Measurements from ENCODE around the gene IMPG2.

Gene IMPG2

DNA sequence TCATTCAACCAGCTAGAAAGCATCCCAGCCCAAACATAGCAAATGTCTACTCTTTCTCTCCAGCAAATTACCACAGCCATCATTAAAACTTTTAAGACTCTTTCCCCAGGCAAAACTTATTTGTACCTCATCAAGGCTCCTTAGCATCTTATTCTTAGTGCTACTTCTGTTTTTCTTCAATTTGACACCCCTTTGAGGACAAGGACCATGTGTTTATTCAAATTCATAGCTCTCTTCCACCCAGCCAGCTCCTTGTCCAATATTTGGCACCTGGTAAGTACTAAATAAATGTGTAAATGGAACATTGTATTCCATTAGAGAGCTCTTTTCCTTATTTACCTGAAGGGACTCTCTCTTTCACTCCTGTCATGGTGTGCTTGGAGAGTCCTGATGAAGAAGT lies 89.8 kb downstream of the IMPG2 start:
- no peak for DNase-seq

DNA sequence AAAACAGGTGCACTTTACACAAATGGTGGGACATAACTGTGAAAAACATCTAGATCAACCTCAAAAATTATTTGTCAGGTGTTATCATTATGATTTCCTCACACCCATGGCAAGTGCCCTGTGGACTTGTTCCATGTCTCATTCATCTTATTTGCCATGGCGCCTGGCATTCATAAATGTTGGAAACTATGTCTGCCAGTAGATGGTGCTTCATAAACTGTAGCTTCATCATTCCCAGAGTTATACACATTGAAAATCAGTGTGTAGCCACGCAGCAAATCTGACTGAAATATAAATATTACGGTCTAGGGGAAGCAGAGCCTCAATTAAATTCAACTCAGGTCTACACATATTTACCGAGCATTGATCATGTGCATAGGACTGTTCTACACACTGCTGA lies 90.7 kb downstream of the IMPG2 start:
- DNase-seq, result no peak

DNA sequence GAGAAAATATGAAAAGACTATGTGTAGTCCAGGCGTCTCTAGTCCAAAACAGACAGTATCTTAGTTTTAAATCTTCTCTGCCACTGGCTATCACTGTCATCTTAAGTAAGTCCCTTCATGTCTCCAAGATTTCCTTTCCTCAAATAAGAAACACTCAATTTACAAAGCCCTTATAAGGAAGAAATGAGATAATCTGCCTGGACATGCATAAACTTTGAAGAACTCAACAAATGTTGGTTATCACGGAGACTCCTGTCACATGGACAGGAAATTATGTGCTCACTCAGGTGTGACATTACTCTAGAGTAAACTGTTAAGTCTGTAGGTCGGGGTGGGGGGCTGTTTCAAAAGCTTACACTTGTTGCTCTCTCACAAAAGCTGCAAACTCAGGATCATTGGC lies 91.9 kb downstream of the IMPG2 start:
- no peak for DNase-seq

DNA sequence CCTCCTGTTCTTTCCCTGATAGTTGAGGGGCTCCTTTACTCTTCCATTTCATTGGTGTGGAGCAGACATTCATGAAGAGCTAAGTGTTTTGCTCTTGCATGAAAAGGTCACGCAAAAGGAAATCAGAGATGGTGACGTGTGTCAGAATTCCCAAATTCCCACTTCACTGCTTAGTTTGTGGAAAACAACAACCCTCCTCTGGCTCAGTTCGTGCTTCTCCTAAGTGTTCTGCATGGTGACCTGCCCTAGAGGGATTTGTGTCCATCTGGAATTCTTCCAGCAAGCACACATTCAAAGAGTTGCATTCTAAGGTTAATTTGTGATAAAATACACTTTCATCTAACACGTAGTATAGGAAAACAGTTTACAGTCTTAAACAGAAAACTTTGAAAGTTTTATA lies 95.6 kb downstream of the IMPG2 start:
- no peak for DNase-seq

DNA sequence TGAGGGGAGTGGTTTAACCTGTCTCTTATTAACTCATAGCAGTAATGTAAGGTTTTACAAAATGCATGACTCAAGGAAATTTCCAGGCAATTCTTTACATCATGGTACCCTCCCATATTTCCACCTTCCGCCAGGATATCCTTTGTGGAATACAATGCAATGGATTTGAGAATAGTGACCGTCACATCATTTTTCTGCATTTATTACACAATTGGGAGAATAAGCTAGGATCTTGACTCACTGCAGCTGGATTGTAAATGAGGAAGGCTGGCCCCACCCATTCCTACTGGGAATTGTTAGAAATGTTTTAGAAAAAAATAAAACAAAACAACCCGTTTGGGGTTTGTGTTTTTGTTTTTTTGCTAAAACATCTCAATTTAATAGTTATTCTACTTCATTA lies 97.4 kb downstream of the IMPG2 start:
- no peak for DNase-seq

DNA sequence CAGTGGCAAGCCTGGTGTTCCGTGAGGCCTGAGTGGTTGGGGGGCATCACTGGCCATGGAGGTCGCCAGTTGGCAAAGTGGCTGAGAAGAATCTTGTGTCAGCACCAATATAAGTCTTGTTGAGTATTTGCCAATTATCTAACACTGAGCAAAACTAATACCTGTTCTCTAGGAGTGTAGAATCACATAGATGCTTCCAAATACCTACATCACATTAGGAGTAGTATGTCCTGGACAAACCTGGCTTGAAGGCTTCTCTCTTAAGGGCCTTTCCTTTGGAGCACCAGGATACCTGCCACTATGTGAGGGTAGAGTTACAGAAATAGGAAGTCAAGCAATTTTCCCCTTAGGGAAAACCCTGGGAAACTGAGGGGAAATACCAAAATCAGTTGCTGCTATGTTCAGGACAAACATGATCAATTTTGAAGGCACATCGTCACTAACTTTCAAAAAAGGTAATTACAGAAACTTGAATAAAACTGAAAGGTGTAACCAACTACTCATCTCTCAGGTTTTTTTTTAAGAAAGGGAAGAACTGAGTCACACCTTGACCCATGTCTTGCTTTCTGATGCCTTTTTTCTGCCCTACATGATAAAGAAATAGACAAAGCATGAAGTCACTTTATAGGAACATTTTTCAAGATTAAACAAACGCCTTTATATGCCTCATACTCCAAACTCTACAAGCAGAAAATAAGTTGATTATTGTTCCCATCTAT lies 100.4 kb downstream of the IMPG2 start:
- DNase-seq, result no peak

DNA sequence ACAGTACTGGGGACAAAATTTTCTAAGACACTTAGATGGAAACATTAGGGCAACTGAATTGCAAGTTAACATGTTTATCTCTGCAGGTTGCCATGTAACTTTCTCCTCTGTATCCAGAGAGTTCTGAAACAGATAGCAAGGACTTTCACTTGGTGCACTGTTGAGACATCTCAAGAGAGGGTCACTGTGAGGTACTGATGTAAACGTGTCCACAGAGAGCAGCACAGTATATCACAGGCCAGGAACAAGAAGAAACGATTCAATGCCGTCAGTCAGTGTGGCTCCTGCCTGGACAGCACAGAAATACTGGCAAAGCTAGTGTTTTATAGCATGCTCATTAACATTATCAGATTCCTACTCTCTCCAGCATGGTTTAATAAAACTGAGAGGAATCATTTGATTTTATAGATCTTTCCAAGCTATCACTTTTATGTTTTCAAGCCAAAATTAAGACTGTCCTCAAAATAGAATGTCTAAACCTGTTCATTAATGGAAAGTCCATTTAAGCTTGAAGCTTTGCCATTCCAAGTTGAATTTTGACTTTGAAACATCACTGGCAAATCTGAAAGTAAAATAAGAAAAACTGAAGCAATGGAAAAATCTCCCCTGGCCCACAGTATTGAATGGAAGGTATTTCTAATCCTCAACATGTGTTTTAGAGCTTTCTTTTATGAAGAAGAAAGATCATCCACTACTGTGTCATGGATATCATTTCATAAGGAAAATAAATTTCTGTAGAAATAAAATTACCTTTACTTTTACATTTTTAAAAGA lies 102.7 kb downstream of the IMPG2 start:
- DNase-seq, result no peak

DNA sequence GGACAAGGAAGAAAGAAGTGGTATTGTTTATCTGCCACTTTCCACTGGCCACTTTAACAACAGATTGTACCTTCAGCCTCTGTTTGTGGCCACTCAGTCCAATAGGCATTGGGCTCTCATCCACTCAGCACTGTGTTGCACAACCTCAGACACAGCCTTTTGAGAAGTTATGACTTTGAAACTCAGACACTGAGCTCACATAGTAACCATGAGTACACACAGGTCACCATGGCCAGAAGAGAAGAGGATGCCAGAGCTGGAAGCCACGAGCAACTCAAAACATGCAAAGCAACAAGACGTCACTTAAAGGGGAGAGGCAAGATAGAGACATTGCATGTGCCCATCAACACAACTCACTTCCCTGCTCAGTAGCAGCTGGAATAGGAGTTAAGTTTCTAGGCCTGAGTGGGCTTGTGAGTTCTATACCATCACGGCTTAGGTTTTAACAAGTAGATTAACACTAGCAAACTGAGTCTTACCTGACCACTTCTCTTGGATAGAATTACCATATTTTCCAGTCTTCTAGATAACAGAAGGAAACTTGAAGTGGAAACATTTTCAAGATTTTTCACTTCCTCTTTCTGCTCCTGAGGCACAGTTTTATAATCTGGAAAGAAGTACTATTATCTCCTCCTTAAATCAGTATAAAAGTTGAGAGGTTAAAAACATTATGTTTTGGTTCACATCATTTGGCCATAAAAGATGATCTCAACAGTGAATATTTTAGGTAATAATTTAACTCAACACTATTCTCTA lies 103.5 kb downstream of the IMPG2 start:
- no peak for DNase-seq

DNA sequence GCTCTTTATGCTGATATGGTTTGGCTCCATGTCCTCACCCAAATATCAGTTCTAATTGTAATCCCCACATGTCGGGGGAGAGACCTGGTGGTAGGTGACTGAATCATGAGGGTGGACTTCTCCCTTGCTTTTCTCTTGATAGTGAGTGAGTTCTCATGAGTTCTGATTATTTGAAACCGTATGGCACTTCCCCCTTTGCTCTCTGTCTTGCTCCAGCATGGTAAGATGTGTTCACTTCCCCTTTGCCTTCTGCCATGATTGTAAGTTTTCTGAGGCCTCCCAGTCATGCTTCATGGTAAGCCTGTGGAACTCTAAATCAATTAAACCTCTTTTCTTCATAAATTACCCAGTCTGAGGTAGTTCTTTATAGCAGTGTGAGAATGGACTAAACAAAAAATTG lies 107.6 kb downstream of the IMPG2 start:
- no peak for DNase-seq

DNA sequence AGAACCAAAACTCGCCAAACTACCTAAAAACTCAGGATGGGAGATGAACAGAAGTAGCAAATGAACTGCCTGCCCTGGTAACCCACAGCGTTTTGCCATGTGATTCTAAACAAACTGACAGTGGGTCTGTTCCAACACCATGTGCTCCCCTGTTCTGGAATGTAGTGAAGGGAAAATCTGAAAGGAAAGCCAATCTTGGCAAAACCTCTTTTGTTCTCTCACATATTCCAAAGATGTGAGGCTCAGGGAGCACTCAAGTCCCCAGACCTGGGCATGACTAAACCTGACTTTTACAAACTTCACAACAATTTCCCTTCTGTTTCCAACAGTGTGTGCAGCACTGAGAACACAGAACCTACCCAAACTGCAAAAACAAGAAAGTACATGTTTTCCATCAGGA lies 116.1 kb downstream of the IMPG2 start:
- DNase-seq, result no peak

DNA sequence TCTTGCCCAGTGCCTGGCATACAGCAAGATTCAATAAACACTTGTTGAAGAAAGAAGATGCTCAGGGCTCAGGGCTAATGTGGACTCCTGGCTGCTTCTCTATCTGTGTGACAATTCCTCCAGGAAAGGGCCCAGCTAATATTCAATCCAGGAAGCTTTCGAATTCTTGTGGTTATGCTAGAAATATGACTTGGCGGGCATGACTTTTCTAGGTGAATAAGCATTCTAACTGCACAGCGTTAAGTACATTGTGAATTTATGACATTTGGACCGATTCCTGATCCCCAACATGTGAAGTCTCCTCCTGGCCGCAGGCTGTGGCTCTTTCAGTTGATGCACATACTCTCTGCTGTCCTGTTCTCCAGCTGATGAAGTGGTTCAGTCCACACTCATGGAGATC lies 117.0 kb downstream of the IMPG2 start:
- no peak for DNase-seq

DNA sequence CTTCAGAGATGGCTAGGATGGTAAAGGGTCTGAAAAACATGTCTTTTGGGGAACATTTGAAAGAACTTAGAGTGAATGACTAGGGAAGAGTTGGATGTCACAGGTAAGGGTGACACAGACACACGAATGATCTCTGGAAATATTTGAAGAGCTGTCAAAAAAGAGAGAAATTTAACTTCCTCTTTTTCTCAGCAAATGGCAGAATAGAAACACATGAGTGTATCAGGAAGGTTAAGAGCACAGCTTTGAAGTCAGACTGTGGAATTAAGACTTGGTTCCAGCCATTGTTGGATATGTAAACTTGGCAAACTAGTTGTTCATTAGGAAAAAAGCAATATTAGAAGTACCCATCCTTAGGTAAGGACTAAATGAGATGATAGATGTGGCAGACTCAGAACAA lies 117.7 kb downstream of the IMPG2 start:
- DNase-seq, result no peak

DNA sequence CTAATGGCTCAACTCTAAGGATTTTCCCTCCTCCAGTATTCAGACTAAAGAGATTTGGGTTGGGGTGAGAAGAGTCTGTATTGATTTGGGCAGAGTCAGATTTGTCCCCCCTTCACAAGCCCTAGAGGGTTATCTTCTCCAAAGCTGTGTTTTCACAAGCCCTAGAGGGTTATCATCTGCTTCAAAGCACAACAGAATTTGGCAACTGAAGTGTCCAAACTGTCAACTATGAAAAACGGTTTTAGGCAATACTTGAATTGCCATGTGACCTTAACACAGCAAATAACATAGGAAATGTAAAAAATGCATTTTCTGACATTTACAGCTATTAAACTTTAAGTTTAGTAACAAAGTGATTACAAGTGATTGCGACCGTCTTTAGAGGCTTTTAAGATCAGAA lies 119.9 kb downstream of the IMPG2 start:
- no peak for DNase-seq

DNA sequence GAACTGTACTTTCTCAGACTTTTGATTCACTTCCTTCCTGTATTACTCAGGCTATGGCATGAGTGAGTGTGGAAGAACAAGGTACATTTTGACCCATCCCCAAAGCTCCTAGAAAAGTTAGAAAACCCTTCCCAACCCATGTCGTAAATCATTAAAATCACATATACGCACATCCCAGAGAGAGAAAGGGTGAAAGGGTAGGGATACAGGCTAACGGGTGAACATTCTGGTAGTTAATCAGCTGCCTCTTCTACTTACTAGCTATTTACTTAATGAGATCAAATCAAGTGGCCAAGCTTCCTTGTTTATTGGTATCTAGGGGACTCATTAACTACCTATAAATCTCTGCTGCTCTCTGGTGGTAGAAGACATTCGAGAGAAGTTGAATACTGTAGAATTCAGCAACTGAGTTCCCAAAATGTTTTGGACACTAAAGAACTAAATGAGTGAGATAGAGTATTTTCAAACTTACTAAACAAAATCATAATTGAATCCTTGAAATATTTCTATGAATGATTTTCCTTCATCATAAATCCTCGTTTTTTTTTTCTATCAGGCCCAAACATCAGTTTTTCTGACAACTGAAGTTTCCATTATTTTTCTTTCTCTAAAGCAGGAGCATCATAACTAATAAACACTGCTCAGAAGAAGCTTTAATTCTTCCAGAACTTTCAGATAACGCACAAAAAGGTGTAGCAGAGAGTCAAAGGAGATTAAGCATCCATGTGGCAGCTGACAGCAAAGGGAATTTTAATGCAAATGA lies 124.2 kb downstream of the IMPG2 start:
- no peak for DNase-seq

DNA sequence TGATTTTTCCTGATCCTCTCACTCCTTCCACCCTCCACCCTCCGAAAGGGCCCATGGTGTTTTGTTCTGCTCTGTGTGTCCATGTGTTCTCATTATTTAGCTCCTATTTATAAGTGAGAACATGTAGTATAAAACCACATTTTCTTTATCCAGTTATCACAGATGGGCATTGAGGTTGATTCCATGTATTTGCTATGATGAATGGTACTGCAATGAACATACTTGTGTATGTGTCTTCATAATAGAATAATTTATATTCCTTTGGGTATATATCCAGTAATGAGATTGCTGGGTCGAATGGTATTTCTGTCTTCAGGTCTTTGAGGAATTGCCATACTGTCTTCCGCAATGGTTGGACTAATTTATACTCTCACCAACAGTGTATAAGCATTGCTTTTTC lies 126.0 kb downstream of the IMPG2 start:
- DNase-seq, result no peak

DNA sequence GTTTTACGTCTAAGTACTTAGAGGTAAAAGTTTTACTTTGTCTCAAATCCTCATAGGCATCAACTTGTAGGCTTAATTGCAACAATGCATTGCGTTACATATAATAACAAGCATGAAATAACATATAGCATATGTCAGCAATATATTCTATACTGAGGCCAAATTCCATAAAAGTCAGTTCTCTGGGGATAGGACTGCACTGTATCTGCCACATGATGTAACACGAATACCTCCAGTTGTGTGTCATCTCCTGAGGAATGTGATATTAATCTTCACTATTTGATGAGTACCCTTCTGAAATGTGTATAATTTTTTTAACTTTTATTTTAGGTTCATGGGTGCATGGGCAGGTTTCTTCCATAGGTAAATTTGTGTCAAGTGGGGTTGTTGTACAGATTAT lies 126.4 kb downstream of the IMPG2 start:
- no peak for DNase-seq

DNA sequence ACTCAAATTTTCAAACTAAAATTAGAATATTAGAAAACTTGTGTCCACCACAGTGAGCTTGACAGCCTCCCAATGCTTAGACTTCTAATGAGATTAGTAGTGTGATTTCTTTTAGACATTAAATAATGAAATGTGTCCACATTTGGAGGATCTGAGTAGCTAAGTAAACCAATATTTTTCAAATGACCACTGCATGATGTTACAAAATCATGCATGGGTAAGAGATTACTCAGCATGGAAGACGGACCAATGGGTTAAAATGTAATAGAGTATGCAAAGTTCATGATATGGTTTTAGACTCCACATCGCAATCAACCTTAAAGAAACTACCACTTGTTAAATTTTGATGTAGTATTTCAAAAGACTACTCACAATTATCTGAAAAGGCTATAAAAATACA lies 130.6 kb downstream of the IMPG2 start:
- DNase-seq, result no peak

DNA sequence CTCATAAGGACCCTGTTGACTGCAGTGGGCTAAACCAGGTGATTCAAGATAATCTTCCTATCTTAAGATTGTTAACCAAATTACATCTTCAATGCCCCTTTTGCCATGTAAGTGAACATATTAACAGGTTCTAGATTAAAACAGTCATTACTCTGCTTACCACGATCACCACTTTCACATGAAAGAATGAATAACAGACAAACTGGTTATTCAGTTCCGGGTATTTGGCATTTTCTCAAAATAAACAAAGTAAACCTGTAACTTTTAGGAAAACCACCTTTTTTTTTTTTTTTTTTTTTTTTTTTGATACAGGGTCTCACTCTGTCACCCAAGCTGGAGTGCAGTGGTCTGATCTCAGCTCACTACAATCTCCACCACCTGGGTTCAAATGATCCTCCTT lies 131.2 kb downstream of the IMPG2 start:
- DNase-seq, result no peak

DNA sequence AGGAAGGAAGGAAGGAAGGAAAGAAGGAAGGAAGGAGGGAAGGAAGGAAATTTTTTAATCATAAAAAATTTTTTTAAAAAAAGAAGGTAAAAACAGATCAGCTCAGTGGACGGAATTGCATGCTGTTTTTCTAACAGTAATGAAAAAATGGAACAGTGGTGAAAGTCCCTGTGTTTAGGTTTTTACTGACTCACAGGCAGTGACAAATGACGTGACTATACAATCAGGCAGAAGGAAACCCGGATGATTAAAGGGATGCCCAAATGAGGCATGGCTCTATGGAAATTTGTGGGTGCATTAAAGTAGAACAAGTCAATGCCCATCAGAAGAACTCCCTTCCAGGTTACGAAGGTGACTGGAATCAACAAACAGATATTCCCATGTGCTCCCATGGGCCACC lies 135.0 kb downstream of the IMPG2 start:
- no peak for DNase-seq

DNA sequence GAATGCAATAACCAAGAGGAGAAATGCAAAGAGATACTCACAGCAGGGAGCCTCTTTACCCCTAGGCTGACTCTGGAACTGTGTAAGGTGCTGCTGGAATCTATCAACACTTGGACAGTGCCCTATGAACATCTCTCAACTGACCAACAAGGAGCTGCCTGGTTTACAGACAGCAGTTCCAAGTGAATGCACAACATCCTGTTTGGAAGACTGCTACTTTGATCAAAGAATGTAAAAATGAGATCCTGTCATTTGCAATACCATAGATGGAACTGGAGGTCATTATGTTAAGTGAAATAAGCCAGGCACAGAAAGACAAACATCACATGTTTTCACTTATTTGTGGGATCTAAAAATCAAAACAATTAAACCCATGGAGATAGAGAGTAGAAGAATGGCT lies 136.3 kb downstream of the IMPG2 start:
- DNase-seq, result no peak

DNA sequence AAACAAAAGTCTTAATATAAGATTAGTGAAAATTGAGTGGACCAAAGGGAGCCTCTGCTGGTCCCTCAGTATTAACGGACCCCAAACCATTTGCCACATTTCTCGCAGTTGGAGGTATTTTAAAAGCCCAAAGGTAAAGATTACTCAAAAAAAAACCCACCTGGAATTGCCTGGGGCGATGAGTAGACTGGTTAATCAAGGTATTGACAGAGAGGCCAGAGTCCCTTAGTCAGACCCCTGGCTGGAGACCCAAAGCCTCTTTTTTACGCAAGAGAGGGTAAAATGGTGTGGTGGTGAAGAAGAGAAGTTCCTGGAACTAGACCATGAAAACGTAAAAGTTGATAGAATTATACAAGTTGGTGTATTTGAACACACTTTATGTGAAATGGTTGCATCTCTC lies 137.2 kb downstream of the IMPG2 start:
- DNase-seq, result no peak

DNA sequence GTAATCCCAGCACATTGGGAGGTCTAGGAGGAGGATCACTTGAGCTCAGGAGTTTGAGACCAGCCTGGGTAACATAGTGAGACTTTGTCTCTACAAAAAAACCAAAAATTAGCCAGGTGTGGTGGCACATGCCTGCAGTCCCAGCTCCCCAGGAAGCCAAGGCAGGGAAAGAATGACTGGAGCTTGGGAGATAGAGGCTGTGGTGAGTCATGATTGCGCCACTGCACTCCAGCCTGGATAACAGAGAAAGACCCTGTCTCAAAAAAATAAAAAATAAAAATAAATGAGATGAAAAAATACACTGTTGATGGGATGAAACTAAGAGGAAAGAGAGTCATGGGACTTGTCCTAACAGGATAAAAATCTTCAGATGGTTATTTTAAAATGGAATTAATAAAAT lies 137.6 kb downstream of the IMPG2 start:
- no peak for DNase-seq

DNA sequence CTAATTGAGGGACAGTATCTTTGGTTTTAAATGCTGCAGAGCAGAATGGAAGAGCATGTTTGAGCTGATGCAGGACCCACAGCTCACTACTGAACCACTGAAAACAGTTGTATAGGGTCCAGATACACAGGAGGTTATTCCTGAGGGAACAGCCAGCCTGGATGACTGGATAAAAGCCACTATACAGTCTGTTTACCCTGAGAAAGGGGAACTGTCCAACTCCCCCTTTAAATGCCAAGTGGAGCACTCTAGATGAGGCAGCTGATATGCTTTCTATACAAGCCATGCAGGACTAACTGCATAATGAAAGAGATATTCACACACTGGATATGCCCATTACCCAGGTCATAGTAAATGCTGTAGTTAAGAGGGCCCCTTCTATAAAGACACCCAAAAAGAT lies 138.6 kb downstream of the IMPG2 start:
- no peak for DNase-seq
